Measurements from ENCODE around the gene SLC24A5. TPM values are rescaled to one million over a fixed set of nuclear protein-coding genes. Genes with fewer than 3 reads are reported as not detected.

Gene SLC24A5
- total and polyA plus RNA-seq, 9 of the 15 experiments (the other 6 are each of a cell fraction or from before 2014, with no cell fraction given), result not detected

DNA sequence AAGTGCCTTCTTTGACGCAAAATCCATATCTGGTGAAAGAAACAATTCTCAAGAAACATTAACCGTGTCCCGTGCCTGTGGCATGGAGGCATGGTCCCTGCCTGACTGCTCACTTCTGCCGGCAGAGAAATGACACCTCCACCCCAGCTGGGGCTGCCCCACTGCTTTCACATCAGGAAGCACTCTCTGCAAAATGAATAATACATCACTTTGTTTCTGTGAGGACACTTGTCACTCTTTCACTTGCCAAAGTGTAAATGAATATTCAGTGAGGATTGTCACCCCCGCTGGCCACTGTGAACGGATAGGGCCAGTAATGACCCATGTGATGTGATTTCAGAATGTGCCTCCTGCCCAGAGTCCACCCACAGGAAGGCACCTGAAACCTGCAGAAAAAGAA, 31.1 kb upstream of the SLC24A5 start:
- intact Hi-C loops (cut with micrococcal nuclease), result no loop called here
- in situ Hi-C loops (cut with MboI), result no loop called here
- H3K4me3 ChIP-seq, result no peak overlapping the region
- H3K27me3 ChIP-seq (ENCODE audit: control insufficient read depth in 2 of 2, insufficient read depth in 2 of 2, low read length in 2 of 2), result no peaks in the 10 kb centered on the region
- H3K79me2 ChIP-seq (ENCODE audit: control insufficient read depth, insufficient read depth, low read length), result no peaks in the 10 kb centered on the region
- no peak overlapping the region for H3K9ac ChIP-seq (ENCODE audit: insufficient read depth in 1 of 2, low read depth in 2 of 2, low read length in 2 of 2)
- no peaks in the 10 kb centered on the region for H4K20me1 ChIP-seq (replicated peaks; ENCODE audit: control insufficient read depth, insufficient read depth, low read length)
- H3K27ac ChIP-seq (ENCODE audit: extremely low read depth, low read depth, low read length), result no peak overlapping the region
- no peak for DNase-seq (ENCODE audit: extremely low read depth in 1 of 4, low spot score in 3 of 4)
- ChIA-PET POLR2A (no interaction called here), CTCF (ENCODE audit: low intra/inter-chr PET ratio) (no interaction called here)
- H3K9me3 ChIP-seq (replicated peaks; ENCODE audit: control insufficient read depth, insufficient read depth, low read depth, low read length), result no peaks in the 10 kb centered on the region
- ATAC-seq, result no peak
- BruUV-seq (replicated peaks), result no TSS peak
- WGBS (ENCODE audit: insufficient coverage, low coverage, missing lambda C conversion rate), result 3% methylated on average over 6 of the region's 6 CpGs
- no peaks in the 10 kb centered on the region for H3K9me1 ChIP-seq (ENCODE audit: control insufficient read depth, insufficient read depth, low read length)
- no peak overlapping the region for H2AFZ ChIP-seq (ENCODE audit: low read depth, low read length)
- H3K4me1 ChIP-seq (replicated peaks in 1 of 2; ENCODE audit: control insufficient read depth in 2 of 2, insufficient read depth in 2 of 2, low read length in 2 of 2), result no peaks in the 10 kb centered on the region
- FAIRE-seq, result no peak
- H3K36me3 ChIP-seq (ENCODE audit: control insufficient read depth, insufficient read depth, low read length), result no peaks in the 10 kb centered on the region
- no peak overlapping the region for H3K4me2 ChIP-seq (ENCODE audit: insufficient read depth, low read length)
- TF ChIP-seq ZNF3 (CRISPR knock-in tag; IDR thresholded peaks at IDR 0.05), result no peak
- no peak for TF ChIP-seq FOXK2 (conservative IDR thresholded peaks at IDR 0.05 in 1 of 2, IDR thresholded peaks at IDR 0.05 in 1 of 2; ENCODE audit: low read depth in 2 of 2)
- TF ChIP-seq FOXK1 (CRISPR knock-in tag; IDR thresholded peaks at IDR 0.05; ENCODE audit: borderline replicate concordance), result no peak
- TF ChIP-seq KDM1A (IDR thresholded peaks at IDR 0.05), result no peak
- TF ChIP-seq ZNF695 (CRISPR knock-in tag; IDR thresholded peaks at IDR 0.05), result no peak
- TF ChIP-seq, protein P1, sequence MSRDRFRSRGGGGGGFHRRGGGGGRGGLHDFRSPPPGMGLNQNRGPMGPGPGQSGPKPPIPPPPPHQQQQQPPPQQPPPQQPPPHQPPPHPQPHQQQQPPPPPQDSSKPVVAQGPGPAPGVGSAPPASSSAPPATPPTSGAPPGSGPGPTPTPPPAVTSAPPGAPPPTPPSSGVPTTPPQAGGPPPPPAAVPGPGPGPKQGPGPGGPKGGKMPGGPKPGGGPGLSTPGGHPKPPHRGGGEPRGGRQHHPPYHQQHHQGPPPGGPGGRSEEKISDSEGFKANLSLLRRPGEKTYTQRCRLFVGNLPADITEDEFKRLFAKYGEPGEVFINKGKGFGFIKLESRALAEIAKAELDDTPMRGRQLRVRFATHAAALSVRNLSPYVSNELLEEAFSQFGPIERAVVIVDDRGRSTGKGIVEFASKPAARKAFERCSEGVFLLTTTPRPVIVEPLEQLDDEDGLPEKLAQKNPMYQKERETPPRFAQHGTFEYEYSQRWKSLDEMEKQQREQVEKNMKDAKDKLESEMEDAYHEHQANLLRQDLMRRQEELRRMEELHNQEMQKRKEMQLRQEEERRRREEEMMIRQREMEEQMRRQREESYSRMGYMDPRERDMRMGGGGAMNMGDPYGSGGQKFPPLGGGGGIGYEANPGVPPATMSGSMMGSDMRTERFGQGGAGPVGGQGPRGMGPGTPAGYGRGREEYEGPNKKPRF (IDR thresholded peaks at IDR 0.05; ENCODE audit: low read depth, low read length), result no peak
- TF ChIP-seq, protein P2, sequence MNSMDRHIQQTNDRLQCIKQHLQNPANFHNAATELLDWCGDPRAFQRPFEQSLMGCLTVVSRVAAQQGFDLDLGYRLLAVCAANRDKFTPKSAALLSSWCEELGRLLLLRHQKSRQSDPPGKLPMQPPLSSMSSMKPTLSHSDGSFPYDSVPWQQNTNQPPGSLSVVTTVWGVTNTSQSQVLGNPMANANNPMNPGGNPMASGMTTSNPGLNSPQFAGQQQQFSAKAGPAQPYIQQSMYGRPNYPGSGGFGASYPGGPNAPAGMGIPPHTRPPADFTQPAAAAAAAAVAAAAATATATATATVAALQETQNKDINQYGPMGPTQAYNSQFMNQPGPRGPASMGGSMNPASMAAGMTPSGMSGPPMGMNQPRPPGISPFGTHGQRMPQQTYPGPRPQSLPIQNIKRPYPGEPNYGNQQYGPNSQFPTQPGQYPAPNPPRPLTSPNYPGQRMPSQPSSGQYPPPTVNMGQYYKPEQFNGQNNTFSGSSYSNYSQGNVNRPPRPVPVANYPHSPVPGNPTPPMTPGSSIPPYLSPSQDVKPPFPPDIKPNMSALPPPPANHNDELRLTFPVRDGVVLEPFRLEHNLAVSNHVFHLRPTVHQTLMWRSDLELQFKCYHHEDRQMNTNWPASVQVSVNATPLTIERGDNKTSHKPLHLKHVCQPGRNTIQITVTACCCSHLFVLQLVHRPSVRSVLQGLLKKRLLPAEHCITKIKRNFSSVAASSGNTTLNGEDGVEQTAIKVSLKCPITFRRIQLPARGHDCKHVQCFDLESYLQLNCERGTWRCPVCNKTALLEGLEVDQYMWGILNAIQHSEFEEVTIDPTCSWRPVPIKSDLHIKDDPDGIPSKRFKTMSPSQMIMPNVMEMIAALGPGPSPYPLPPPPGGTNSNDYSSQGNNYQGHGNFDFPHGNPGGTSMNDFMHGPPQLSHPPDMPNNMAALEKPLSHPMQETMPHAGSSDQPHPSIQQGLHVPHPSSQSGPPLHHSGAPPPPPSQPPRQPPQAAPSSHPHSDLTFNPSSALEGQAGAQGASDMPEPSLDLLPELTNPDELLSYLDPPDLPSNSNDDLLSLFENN (IDR thresholded peaks at IDR 0.05; ENCODE audit: low read depth in 2 of 2, low read length in 2 of 2), result no peak
- no peak for TF ChIP-seq HNRNPLL (IDR thresholded peaks at IDR 0.05; ENCODE audit: low read depth, low read length, poor library complexity, severe bottlenecking)
- TF ChIP-seq, protein P3, sequence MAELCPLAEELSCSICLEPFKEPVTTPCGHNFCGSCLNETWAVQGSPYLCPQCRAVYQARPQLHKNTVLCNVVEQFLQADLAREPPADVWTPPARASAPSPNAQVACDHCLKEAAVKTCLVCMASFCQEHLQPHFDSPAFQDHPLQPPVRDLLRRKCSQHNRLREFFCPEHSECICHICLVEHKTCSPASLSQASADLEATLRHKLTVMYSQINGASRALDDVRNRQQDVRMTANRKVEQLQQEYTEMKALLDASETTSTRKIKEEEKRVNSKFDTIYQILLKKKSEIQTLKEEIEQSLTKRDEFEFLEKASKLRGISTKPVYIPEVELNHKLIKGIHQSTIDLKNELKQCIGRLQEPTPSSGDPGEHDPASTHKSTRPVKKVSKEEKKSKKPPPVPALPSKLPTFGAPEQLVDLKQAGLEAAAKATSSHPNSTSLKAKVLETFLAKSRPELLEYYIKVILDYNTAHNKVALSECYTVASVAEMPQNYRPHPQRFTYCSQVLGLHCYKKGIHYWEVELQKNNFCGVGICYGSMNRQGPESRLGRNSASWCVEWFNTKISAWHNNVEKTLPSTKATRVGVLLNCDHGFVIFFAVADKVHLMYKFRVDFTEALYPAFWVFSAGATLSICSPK (IDR thresholded peaks at IDR 0.05; ENCODE audit: borderline replicate concordance), result no peak
- no peak for TF ChIP-seq SMAD1 (IDR thresholded peaks at IDR 0.05; ENCODE audit: low read depth, low read length, partially characterized antibody)
- TF ChIP-seq EZH2 (IDR thresholded peaks at IDR 0.05; ENCODE audit: borderline replicate concordance, low read depth, low read length), result no peak
- TF ChIP-seq, protein P4, sequence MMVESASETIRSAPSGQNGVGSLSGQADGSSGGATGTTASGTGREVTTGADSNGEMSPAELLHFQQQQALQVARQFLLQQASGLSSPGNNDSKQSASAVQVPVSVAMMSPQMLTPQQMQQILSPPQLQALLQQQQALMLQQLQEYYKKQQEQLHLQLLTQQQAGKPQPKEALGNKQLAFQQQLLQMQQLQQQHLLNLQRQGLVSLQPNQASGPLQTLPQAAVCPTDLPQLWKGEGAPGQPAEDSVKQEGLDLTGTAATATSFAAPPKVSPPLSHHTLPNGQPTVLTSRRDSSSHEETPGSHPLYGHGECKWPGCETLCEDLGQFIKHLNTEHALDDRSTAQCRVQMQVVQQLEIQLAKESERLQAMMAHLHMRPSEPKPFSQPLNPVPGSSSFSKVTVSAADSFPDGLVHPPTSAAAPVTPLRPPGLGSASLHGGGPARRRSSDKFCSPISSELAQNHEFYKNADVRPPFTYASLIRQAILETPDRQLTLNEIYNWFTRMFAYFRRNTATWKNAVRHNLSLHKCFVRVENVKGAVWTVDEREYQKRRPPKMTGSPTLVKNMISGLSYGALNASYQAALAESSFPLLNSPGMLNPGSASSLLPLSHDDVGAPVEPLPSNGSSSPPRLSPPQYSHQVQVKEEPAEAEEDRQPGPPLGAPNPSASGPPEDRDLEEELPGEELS (CRISPR knock-in tag; IDR thresholded peaks at IDR 0.05; ENCODE audit: borderline replicate concordance), result no peak

Data from K562 (cell line).